Measurements from ENCODE around the gene FPR2. TPM values are rescaled to one million over a fixed set of nuclear protein-coding genes. Genes with fewer than 3 reads are reported as not detected.

The FPR2 gene
- total RNA-seq, 2 experiments from 2014 or later, result not detected

GRCh38 chr19:51743405-51743804 is 17.6 kb upstream of the FPR2 start:
- Mint-ChIP-seq H3K4me1 (ENCODE audit: low read depth) (no peaks in the 10 kb centered on the region), H3K27ac (no peak overlapping the region), H3K9me3 (no peaks in the 10 kb centered on the region), H3K36me3 (ENCODE audit: low read depth) (no peaks in the 10 kb centered on the region), H3K27me3 (peaks cover 41% of the 10 kb centered on the region), H3K4me3 (no peak overlapping the region)
- Histone ChIP-seq H3K36me3 (ENCODE audit: insufficient read depth, low read length) (no peaks in the 10 kb centered on the region), H3K27ac (ENCODE audit: low read depth in 1 of 2, low read length in 2 of 2) (no peak overlapping the region), H3K9me3 (ENCODE audit: control insufficient read depth in 1 of 2, insufficient read depth in 1 of 2, low read length in 2 of 2) (peaks cover 0 to 6% of the 10 kb centered on the region in 2 experiments), H3K27me3 (ENCODE audit: control insufficient read depth in 1 of 2, insufficient read depth in 2 of 2, low read length in 2 of 2) (no peaks in the 10 kb centered on the region), H3K4me3 (ENCODE audit: low read length) (no peak overlapping the region), H3K4me1 (ENCODE audit: insufficient read depth, low read length) (no peaks in the 10 kb centered on the region)
- intact Hi-C loops (cut with DNase I, micrococcal nuclease), result no loop called here
- no peak for ATAC-seq (ENCODE audit: poor library complexity)
- no peak for DNase-seq
- no peak for TF ChIP-seq CTCF (IDR thresholded peaks at IDR 0.05)
- POLR2A ChIA-PET, result no interaction called here
- CTCF ChIA-PET, result no interaction called here

GRCh38 chr19:51746731-51747130 is 14.2 kb upstream of the FPR2 start:
- POLR2A ChIA-PET, result no interaction called here
- no peak for DNase-seq
- H3K36me3 ChIP-seq (ENCODE audit: insufficient read depth, low read length), result no peaks in the 10 kb centered on the region
- peaks cover 35% of the 10 kb centered on the region for H3K27me3 Mint-ChIP-seq
- H3K27ac Mint-ChIP-seq, result no peak overlapping the region
- CTCF ChIA-PET, result no interaction called here
- H3K27me3 ChIP-seq (ENCODE audit: control insufficient read depth in 1 of 2, insufficient read depth in 2 of 2, low read length in 2 of 2), result no peaks in the 10 kb centered on the region
- no peaks in the 10 kb centered on the region for H3K4me1 Mint-ChIP-seq (ENCODE audit: low read depth)
- H3K9me3 ChIP-seq (ENCODE audit: control insufficient read depth in 1 of 2, insufficient read depth in 1 of 2, low read length in 2 of 2), result peaks cover 0 to 6% of the 10 kb centered on the region in 2 experiments
- no peak overlapping the region for H3K27ac ChIP-seq (ENCODE audit: low read depth in 1 of 2, low read length in 2 of 2)
- H3K4me1 ChIP-seq (ENCODE audit: insufficient read depth, low read length), result no peaks in the 10 kb centered on the region
- H3K4me3 Mint-ChIP-seq, result no peak overlapping the region
- H3K4me3 ChIP-seq (ENCODE audit: low read length), result no peak overlapping the region
- H3K36me3 Mint-ChIP-seq (ENCODE audit: low read depth), result no peaks in the 10 kb centered on the region
- no peaks in the 10 kb centered on the region for H3K9me3 Mint-ChIP-seq
- ATAC-seq (ENCODE audit: poor library complexity), result no peak
- intact Hi-C loops (cut with DNase I, micrococcal nuclease), result no loop called here
- TF ChIP-seq CTCF (IDR thresholded peaks at IDR 0.05), result no peak

- CTCF ChIA-PET, result no interaction called here
- no peaks in the 10 kb centered on the region for H3K9me3 Mint-ChIP-seq
- Histone ChIP-seq H3K4me3 (ENCODE audit: low read length) (no peak overlapping the region), H3K4me1 (ENCODE audit: insufficient read depth, low read length) (no peaks in the 10 kb centered on the region), H3K27me3 (ENCODE audit: control insufficient read depth in 1 of 2, insufficient read depth in 2 of 2, low read length in 2 of 2) (no peaks in the 10 kb centered on the region), H3K9me3 (ENCODE audit: control insufficient read depth in 1 of 2, insufficient read depth in 1 of 2, low read length in 2 of 2) (peaks cover 0 to 6% of the 10 kb centered on the region in 2 experiments), H3K36me3 (ENCODE audit: insufficient read depth, low read length) (no peaks in the 10 kb centered on the region), H3K27ac (ENCODE audit: low read depth in 1 of 2, low read length in 2 of 2) (no peak overlapping the region)
- no peaks in the 10 kb centered on the region for H3K4me1 Mint-ChIP-seq (ENCODE audit: low read depth)
- POLR2A ChIA-PET, result no interaction called here
- no peak for TF ChIP-seq CTCF (IDR thresholded peaks at IDR 0.05)
- H3K4me3 Mint-ChIP-seq, result no peak overlapping the region
- peaks cover 27% of the 10 kb centered on the region for H3K27me3 Mint-ChIP-seq
- no peak overlapping the region for H3K27ac Mint-ChIP-seq
- no peaks in the 10 kb centered on the region for H3K36me3 Mint-ChIP-seq (ENCODE audit: low read depth)
- no peak for ATAC-seq (ENCODE audit: poor library complexity)
- intact Hi-C loops (cut with DNase I, micrococcal nuclease), result no loop called here
- DNase-seq, result no peak
Observed at GRCh38 chr19:51749979-51750378, 11.0 kb upstream of the FPR2 start.
